ENCODE measurements around the gene TRAK2. TPM values are rescaled to one million over a fixed set of nuclear protein-coding genes. Genes with fewer than 3 reads are reported as not detected.

Gene TRAK2
- total and polyA plus RNA-seq, 11 donors = 41.2 to 201 (median 145) TPM

- 72 to 83% (median 77%) methylated on average over 3 of the region's 3 CpGs for WGBS, 4 donors
- DNase-seq = no peak
- Histone ChIP-seq H3K9me3 (no peaks in the 10 kb centered on the region), H3K4me3 (peak overlapping the region in 3 of 12 donors; percentile 27 to 46 (median 44)), H3K4me1 (peaks cover 2 to 72% (median 55%) of the 10 kb centered on the region in 12 donors), H3K27ac (peak overlapping the region in 9 of 12 donors; percentile 35 to 80 (median 73)), H3K27me3 (no peaks in the 10 kb centered on the region), H3K36me3 (peaks cover 0 to 14% (median 3%) of the 10 kb centered on the region in 9 donors)
- peak in 2 of 4 donors; percentile 18 to 22 for ATAC-seq
- intact Hi-C loops (cut with DNase I) = loop anchor here in 5 of 10 donors (5.0 to 10.0 kb wide), 5 partner anchors 43 to 220 kb away; partner anchors contain the start of genes STRADB (in 3 of the 5) and TRAK2 (in 3 of the 5)
- TF ChIP-seq CTCF (IDR thresholded peaks at IDR 0.05) (no peak), POLR2A (IDR thresholded peaks at IDR 0.05) (no peak)
Observed at GRCh38 chr2:201404699-201405280, 46.5 kb downstream of the TRAK2 start.

- intact Hi-C loops (cut with DNase I) = loop anchor here in 5 of 10 donors (2.0 to 10.0 kb wide), 5 partner anchors 47 to 221 kb away; partner anchors contain the start of genes STRADB (in 4 of the 5) and TRAK2 (in 4 of the 5)
- TF ChIP-seq POLR2A (IDR thresholded peaks at IDR 0.05) (no peak), CTCF (IDR thresholded peaks at IDR 0.05) (no peak)
- peaks cover 0 to 71% (median 47%) of the 10 kb centered on the region in 12 donors for H3K4me1 ChIP-seq
- DNase-seq (no peak), ATAC-seq (no peak)
- H3K9me3 ChIP-seq = no peaks in the 10 kb centered on the region
- H3K27ac ChIP-seq = peak overlapping the region; percentile 9 to 80 (median 45)
- WGBS, 4 donors = 58 to 70% (median 69%) methylated on average over 3 of the region's 3 CpGs
- peak overlapping the region in 4 of 12 donors; percentile 6 to 46 (median 26) for H3K4me3 ChIP-seq
- peaks cover 0 to 22% (median 10%) of the 10 kb centered on the region in 9 donors for H3K36me3 ChIP-seq
- H3K27me3 ChIP-seq = no peaks in the 10 kb centered on the region
Observed at GRCh38 chr2:201403880-201404279, 47.4 kb downstream of the TRAK2 start.

- no peak for TF ChIP-seq POLR2A (IDR thresholded peaks at IDR 0.05)
- TF ChIP-seq CTCF (IDR thresholded peaks at IDR 0.05) = no peak
- DNase-seq = no peak
- peak in 1 of 4 donors; percentile 48 for ATAC-seq
- 52 to 56% (median 54%) methylated on average over 6 of the region's 6 CpGs for WGBS, 4 donors
- H3K27ac ChIP-seq = peak overlapping the region in 11 of 12 donors; percentile 11 to 80 (median 47)
- no peaks in the 10 kb centered on the region for H3K27me3 ChIP-seq
- intact Hi-C loops (cut with DNase I) = loop anchor here in 5 of 10 donors (2.0 to 10.0 kb wide), 5 partner anchors 48 to 222 kb away; partner anchors contain the start of genes STRADB (in 4 of the 5) and TRAK2 (in 4 of the 5)
- peaks cover 0 to 71% (median 44%) of the 10 kb centered on the region in 12 donors for H3K4me1 ChIP-seq
- no peaks in the 10 kb centered on the region for H3K9me3 ChIP-seq
- H3K36me3 ChIP-seq = peaks cover 0 to 32% (median 20%) of the 10 kb centered on the region in 9 donors
- peak overlapping the region in 4 of 12 donors; percentile 0 to 46 (median 25) for H3K4me3 ChIP-seq
Observed at GRCh38 chr2:201402651-201403562, 48.4 kb downstream of the TRAK2 start.

Measured in heart left ventricle (tissue), 16 donors.